Lower lobe of right lung (tissue), 2 donors: ENCODE results near the gene GREM1. TPM values are rescaled to one million over a fixed set of nuclear protein-coding genes. Genes with fewer than 3 reads are reported as not detected.

Experiments used
- ATAC-seq, 2 donors: fragments of 200-7000 bp; cut with Tn5 transposase; one replicate each; pipeline ENCODE4 v1.9.1; 2020 to 2022; ENCODE audit warnings: mild to moderate bottlenecking in 2 of 2, moderate library complexity in 2 of 2
- DNase-seq: peaks from one replicate; pipeline ENCODE4 v3.0.0-alpha.2; 2020
- H3K27ac ChIP-seq: fragments of 200-600 bp; one replicate; pipeline ENCODE4 v1.8.0; 2022
- H3K27me3 ChIP-seq: fragments of 200-600 bp; one replicate; pipeline ENCODE4 v1.8.0; 2022; ENCODE audit warnings: low read depth
- H3K36me3 ChIP-seq: fragments of 200-600 bp; one replicate; pipeline ENCODE4 v1.8.0; 2022; ENCODE audit warnings: mild to moderate bottlenecking
- H3K4me1 ChIP-seq: fragments of 200-600 bp; one replicate; pipeline ENCODE4 v1.8.0; 2022
- H3K4me3 ChIP-seq: fragments of 200-600 bp; one replicate; pipeline ENCODE4 v1.8.0; 2022; ENCODE audit warnings: mild to moderate bottlenecking
- H3K9me3 ChIP-seq: fragments of 200-600 bp; one replicate; pipeline ENCODE4 v1.8.0; 2022
- CTCF ChIP-seq: fragments of 200-600 bp; IDR thresholded peaks from one replicate; pipeline ENCODE4 v1.8.0; 2022; ENCODE audit warnings: antibody characterized with exemption, mild to moderate bottlenecking
- intact Hi-C: fragments of 100-400 bp; cut with DNase I; formaldehyde crosslinking; loops from one replicate; pipeline ENCODE4 v1.11.0; 2022
- total RNA-seq: library from RNA; stranded (reverse); fragmentation: NEBNext Ultra II Directional; extraction: Animal tissue kit (Norgen Biotek cat#: 25700); gene quantifications from one replicate; pipeline ENCODE4 v1.2.1, GENCODE V29; 2021
- donor health status: DM: no; HTN: yes; CAD: no; lungs with severe emphysema.

GREM1 gene
- total RNA-seq, 1 donor from 2014 or later, result 3.1 TPM

- peaks cover 78% of the 10 kb centered on the region for H3K27me3 ChIP-seq
- DNase-seq (no peak), ATAC-seq (no peak)
- no peak overlapping the region for H3K27ac ChIP-seq
- peak overlapping the region; percentile 40 for H3K4me3 ChIP-seq
- H3K36me3 ChIP-seq, result no peaks in the 10 kb centered on the region
- intact Hi-C loops, result no loop called here
- no peak for TF ChIP-seq CTCF
- no peaks in the 10 kb centered on the region for H3K9me3 ChIP-seq
- peaks cover 30% of the 10 kb centered on the region for H3K4me1 ChIP-seq
Measured at GRCh38 chr15:32716915-32717425, 834 bp upstream of the GREM1 start.

GRCh38 chr15:32718227-32718820 is 520 bp downstream of the GREM1 start:
- DNase-seq, result no peak
- H3K27me3 ChIP-seq, result peaks cover 74% of the 10 kb centered on the region
- no peaks in the 10 kb centered on the region for H3K9me3 ChIP-seq
- peaks cover 30% of the 10 kb centered on the region for H3K4me1 ChIP-seq
- peak overlapping the region; percentile 40 for H3K4me3 ChIP-seq
- no peaks in the 10 kb centered on the region for H3K36me3 ChIP-seq
- no peak overlapping the region for H3K27ac ChIP-seq
- intact Hi-C loops, result no loop called here
- no peak for TF ChIP-seq CTCF
- peak; percentile 29 to 30 for ATAC-seq

- peak overlapping the region; percentile 40 for H3K4me3 ChIP-seq
- peaks cover 30% of the 10 kb centered on the region for H3K4me1 ChIP-seq
- H3K36me3 ChIP-seq, result no peaks in the 10 kb centered on the region
- TF ChIP-seq CTCF, result no peak
- H3K27me3 ChIP-seq, result peaks cover 70% of the 10 kb centered on the region
- H3K27ac ChIP-seq, result no peak overlapping the region
- intact Hi-C loops, result no loop called here
- no peaks in the 10 kb centered on the region for H3K9me3 ChIP-seq
- DNase-seq, result peak; percentile 48
- ATAC-seq, result peak; percentile 49 to 56
Measured at GRCh38 chr15:32718821-32719716, 1.3 kb downstream of the GREM1 start.

GRCh38 chr15:32721596-32721995 is 3.8 kb downstream of the GREM1 start:
- H3K27ac ChIP-seq, result no peak overlapping the region
- no peak overlapping the region for H3K4me3 ChIP-seq
- no peak for ATAC-seq
- DNase-seq, result no peak
- TF ChIP-seq CTCF, result no peak
- H3K4me1 ChIP-seq, result peaks cover 29% of the 10 kb centered on the region
- no peaks in the 10 kb centered on the region for H3K36me3 ChIP-seq
- peaks cover 44% of the 10 kb centered on the region for H3K27me3 ChIP-seq
- intact Hi-C loops, result no loop called here
- H3K9me3 ChIP-seq, result no peaks in the 10 kb centered on the region

GRCh38 chr15:32722136-32722535 is 4.3 kb downstream of the GREM1 start:
- no peak overlapping the region for H3K4me3 ChIP-seq
- H3K27me3 ChIP-seq, result peaks cover 39% of the 10 kb centered on the region
- H3K9me3 ChIP-seq, result no peaks in the 10 kb centered on the region
- TF ChIP-seq CTCF, result no peak
- ATAC-seq, result no peak
- intact Hi-C loops, result no loop called here
- no peak overlapping the region for H3K27ac ChIP-seq
- peaks cover 23% of the 10 kb centered on the region for H3K4me1 ChIP-seq
- no peak for DNase-seq
- no peaks in the 10 kb centered on the region for H3K36me3 ChIP-seq
